Suprapubic skin (tissue), 4 donors: ENCODE data around the gene GOLGA8R. TPM values are rescaled to one million over a fixed set of nuclear protein-coding genes. Genes with fewer than 3 reads are reported as not detected.
"Not testable (repeated sequence)": the region's sequence is repeated elsewhere in the genome, so short reads cannot be mapped to it uniquely, and the experiment has no call there.

Experiments
- DNase-seq, 2 donors: peaks; one replicate each; pipeline ENCODE4 v3.0.0-alpha.2; 2019; ENCODE audit warnings: low spot score in 2 of 2
- H3K27ac ChIP-seq: fragments of 200-600 bp; sonication (generic); one replicate; pipeline ENCODE4 v1.5.1; 2019
- H3K27me3 ChIP-seq: fragments of 200-600 bp; sonication (generic); one replicate; pipeline ENCODE4 v1.5.1; 2019
- H3K36me3 ChIP-seq: fragments of 200-600 bp; sonication (generic); one replicate; pipeline ENCODE4 v1.5.1; 2019
- H3K4me1 ChIP-seq: fragments of 200-600 bp; sonication (generic); one replicate; pipeline ENCODE4 v1.5.1; 2019
- H3K4me3 ChIP-seq: fragments of 200-600 bp; sonication (generic); one replicate; pipeline ENCODE4 v1.5.1; 2019; ENCODE audit warnings: mild to moderate bottlenecking
- H3K9me3 ChIP-seq: fragments of 200-600 bp; sonication (generic); one replicate; pipeline ENCODE4 v1.5.1; 2019
- WGBS: methylation state at CpG from one replicate; pipeline ENCODE4 v1.1.5; 2018; 5-methylcytosine and 5-hydroxymethylcytosine counted together
- total RNA-seq, 4 donors: library from RNA; depleted of rRNA; stranded (reverse); fragments of >200 nt; gene quantifications; one replicate each; pipeline ENCODE4 v1.1.0, GENCODE V29; 2016

The GOLGA8R gene
- total RNA-seq, 4 donors from 2014 or later = 1.9 to 11.9 (median 3.0) TPM; not detected in 1

GRCh38 chr15:30377082-30377413, 37.0 kb downstream of the GOLGA8R start:
- H3K27me3 ChIP-seq, H3K27ac ChIP-seq, DNase-seq, H3K4me1 ChIP-seq, H3K9me3 ChIP-seq, H3K4me3 ChIP-seq, H3K36me3 ChIP-seq: not testable (repeated sequence)
- WGBS = no CpG with 5 or more reads among the region's 5 CpGs

- H3K4me3 ChIP-seq, H3K36me3 ChIP-seq, H3K27ac ChIP-seq, H3K9me3 ChIP-seq, DNase-seq, H3K27me3 ChIP-seq, H3K4me1 ChIP-seq: not testable (repeated sequence)
- no CpG with 5 or more reads among the region's 17 CpGs for WGBS
Observed at GRCh38 chr15:30376375-30377081, 37.5 kb downstream of the GOLGA8R start.

DNA sequence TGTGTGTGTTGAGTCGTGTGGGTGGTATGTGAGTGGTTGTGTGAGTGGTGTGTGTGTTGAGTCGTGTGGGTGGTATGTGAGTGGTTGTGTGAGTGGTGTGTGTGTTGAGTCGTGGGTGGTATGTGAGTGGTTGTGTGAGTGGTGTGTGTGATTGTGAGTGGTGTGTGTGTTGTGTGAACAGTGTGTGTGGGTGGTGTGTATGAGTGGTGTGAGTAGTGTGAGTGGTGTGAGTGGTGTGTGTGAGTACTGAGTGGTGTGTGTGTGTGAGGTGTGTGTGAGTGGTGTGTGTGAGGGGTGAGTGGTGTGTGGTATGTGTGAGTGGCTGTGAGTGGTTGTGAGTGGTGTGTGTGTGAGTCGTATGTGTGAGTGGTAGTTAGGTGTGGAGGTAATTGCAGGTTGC, 38.2 kb downstream of the GOLGA8R start:
- H3K4me3 ChIP-seq, H3K27ac ChIP-seq, H3K36me3 ChIP-seq, H3K9me3 ChIP-seq, H3K4me1 ChIP-seq, H3K27me3 ChIP-seq: not testable (repeated sequence)
- DNase-seq = peak in 1 of 2 donors; percentile 32
- 59% methylated on average over 4 of the region's 4 CpGs for WGBS

GRCh38 chr15:30374862-30375261, 39.2 kb downstream of the GOLGA8R start:
- no CpG with 5 or more reads among the region's 10 CpGs for WGBS
- H3K9me3 ChIP-seq, DNase-seq, H3K4me1 ChIP-seq, H3K4me3 ChIP-seq, H3K27ac ChIP-seq, H3K36me3 ChIP-seq, H3K27me3 ChIP-seq: not testable (repeated sequence)

DNA sequence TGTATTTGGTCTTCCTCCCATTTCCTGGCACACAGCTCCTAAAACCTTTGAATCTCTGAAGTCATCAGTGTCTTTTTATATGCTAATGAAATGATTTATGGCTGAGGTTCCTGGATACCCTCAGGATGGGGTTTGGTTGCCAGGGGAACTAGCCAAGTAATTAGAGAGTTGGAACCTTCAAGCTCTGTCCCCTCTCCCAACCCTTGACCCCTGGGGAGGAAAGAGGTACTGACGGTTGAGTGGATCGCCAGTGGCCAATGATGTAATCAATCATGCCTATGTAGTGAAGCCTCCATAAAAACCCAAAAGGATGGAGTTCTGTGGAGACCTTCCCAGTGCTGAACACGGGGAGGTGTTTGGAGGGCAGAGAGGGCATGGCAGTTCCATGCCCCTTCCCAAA, 45.8 kb downstream of the GOLGA8R start:
- not testable (repeated sequence) for H3K4me1 ChIP-seq, H3K36me3 ChIP-seq, H3K27me3 ChIP-seq, H3K4me3 ChIP-seq, H3K27ac ChIP-seq, H3K9me3 ChIP-seq, DNase-seq
- no CpG with 5 or more reads among the region's 3 CpGs for WGBS

DNA sequence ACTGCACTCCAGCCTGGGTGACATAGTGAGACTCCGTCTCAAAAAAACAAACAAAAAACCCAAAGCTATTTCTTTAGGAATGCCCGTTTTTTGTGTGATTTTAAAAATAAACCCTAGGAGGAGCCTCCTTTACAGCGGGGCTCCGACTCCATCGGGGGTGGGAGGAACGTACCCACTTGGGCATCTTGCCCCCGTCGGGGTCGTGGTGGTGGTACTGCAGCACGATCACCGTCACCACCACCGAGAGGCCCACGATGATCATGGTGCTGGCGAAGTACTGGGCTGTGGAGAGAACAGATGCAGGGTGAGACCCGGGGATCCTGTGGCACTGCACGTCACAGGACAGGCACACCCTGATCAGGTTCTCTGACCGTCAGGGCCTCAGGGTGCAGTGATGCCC, 46.8 kb downstream of the GOLGA8R start:
- 90% methylated on average over 13 of the region's 17 CpGs for WGBS
- peak; percentile 24 to 74 for DNase-seq
- H3K36me3 ChIP-seq, H3K4me1 ChIP-seq, H3K27me3 ChIP-seq, H3K4me3 ChIP-seq, H3K27ac ChIP-seq, H3K9me3 ChIP-seq: not testable (repeated sequence)

DNA sequence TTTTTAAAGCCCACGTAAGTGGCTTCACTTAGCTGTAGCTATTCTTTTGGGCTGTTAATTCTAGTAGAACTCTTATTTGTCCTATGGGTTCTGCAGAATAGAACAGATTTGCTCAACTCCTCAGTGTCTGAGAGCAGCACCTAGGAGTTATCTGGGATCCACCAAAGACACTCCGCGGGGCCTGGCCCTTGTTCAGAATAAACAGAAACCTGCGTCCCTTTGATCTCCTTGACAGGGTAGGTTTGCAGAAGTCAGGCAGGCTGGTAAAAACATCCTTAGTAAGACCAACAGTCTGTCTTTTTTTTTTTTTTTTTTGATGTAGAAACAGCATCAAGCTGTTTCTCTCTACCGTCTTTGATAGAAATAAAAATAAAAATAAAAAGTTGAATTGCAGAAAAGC, 52.7 kb downstream of the GOLGA8R start:
- not testable (repeated sequence) for H3K4me1 ChIP-seq, H3K4me3 ChIP-seq, H3K9me3 ChIP-seq, DNase-seq, H3K27ac ChIP-seq, H3K27me3 ChIP-seq, H3K36me3 ChIP-seq
- no CpG with 5 or more reads among the region's 5 CpGs for WGBS

GRCh38 chr15:30360990-30361389, 53.1 kb downstream of the GOLGA8R start:
- not testable (repeated sequence) for H3K9me3 ChIP-seq, DNase-seq, H3K27me3 ChIP-seq, H3K27ac ChIP-seq, H3K4me3 ChIP-seq, H3K4me1 ChIP-seq, H3K36me3 ChIP-seq
- WGBS = no CpG with 5 or more reads among the region's 2 CpGs

GRCh38 chr15:30355043-30355442, 59.0 kb downstream of the GOLGA8R start:
- DNase-seq, H3K4me3 ChIP-seq, H3K4me1 ChIP-seq, H3K27me3 ChIP-seq, H3K36me3 ChIP-seq, H3K27ac ChIP-seq, H3K9me3 ChIP-seq: not testable (repeated sequence)
- 71% methylated on average over 5 of the region's 6 CpGs for WGBS

Other genes with a start within 250 kb of the GOLGA8R start
- 1 to 10 TPM in 1 of 4 donors, under 1 TPM in 1, not detected in 2; 0.42 to 1.7 TPM for gene CHRFAM7A, start 20.7 kb downstream of the GOLGA8R start, total RNA-seq
- gene GOLGA8Q, start 137.8 kb upstream of the GOLGA8R start, total RNA-seq = 1 to 10 TPM in 2 of 4 donors, not detected in 2; 2.0 to 4.5 TPM
- under 1 TPM in 1 of 4 donors, not detected in 3; 0.64 TPM for gene GOLGA8H, start 189.8 kb upstream of the GOLGA8R start, total RNA-seq